AG04450 (cell line): ENCODE data around the gene CHIC2. TPM values are rescaled to one million over a fixed set of nuclear protein-coding genes. Genes with fewer than 3 reads are reported as not detected.

Experiments used
- CTCF ChIA-PET: fragments of 300-600, 350-600 bp; formaldehyde crosslinking; extraction: SDS; loops from one replicate; lab custom pipeline; 2022; ENCODE audit warnings: antibody characterized with exemption, inconsistent platforms; lab: Charles Lee
- POLR2A ChIA-PET: fragments of 350-600 bp; formaldehyde crosslinking; extraction: SDS; loops from one replicate; lab custom pipeline; 2021; ENCODE audit warnings: antibody characterized with exemption, inconsistent platforms; lab: Yijun Ruan, JAX
- DNase-seq: peaks from one replicate; pipeline ENCODE4 v3.0.0-alpha.2; 2011; ENCODE audit warnings: low read depth, low spot score
- H3K27ac ChIP-seq: one replicate; pipeline ENCODE4 v1.5.1; 2012; ENCODE audit warnings: low read depth, low read length, control low read depth
- H3K27me3 ChIP-seq: one replicate; pipeline ENCODE4 v1.6.0; 2012; ENCODE audit warnings: low read length; ENCODE audit not compliant: control insufficient read depth, insufficient read depth
- H3K4me3 ChIP-seq: 2 replicates; pipeline ENCODE4 v1.5.1; 2011; ENCODE audit warnings: mild to moderate bottlenecking, low read depth, low read length, control low read depth
- H3K9me3 ChIP-seq: 2 replicates; pipeline ENCODE4 v1.5.1; 2012; ENCODE audit warnings: low read length; ENCODE audit not compliant: control insufficient read depth, insufficient read depth
- CTCF ChIP-seq: IDR thresholded peaks from 2 replicates; pipeline ENCODE4 v1.5.1; 2011; ENCODE audit warnings: low read depth, low read length, control low read depth, inconsistent platforms
- polyA plus RNA-seq: library from polyadenylated mRNA; depleted of rRNA; stranded (reverse); fragments of >200 nt; gene quantifications from 2 replicates; pipeline ENCODE4 v1.2.3, GENCODE V29; 2011

CHIC2 gene
- polyA plus RNA-seq, 1 experiment: 32.6 TPM

GRCh38 chr4:54041100-54041499 is 23.3 kb downstream of the CHIC2 start:
- DNase-seq: no peak
- H3K9me3 ChIP-seq: no peaks in the 10 kb centered on the region; the same call in 1 of the 2 replicates
- ChIA-PET POLR2A (no interaction called here), CTCF (interaction anchor here (0.6 kb wide), 1 partner anchor 107 kb away, joined by 8 read pairs; no protein-coding TSS in a partner anchor)
- TF ChIP-seq CTCF: no peak
- no peak overlapping the region for H3K27ac ChIP-seq
- no peaks in the 10 kb centered on the region for H3K27me3 ChIP-seq
- no peak overlapping the region for H3K4me3 ChIP-seq

- no peak overlapping the region for H3K27ac ChIP-seq
- TF ChIP-seq CTCF: no peak
- ChIA-PET POLR2A (interaction anchor here (0.6 kb wide), 1 partner anchor 115 kb away, joined by 4 read pairs; no protein-coding TSS in a partner anchor), CTCF (no interaction called here)
- no peak for DNase-seq
- no peaks in the 10 kb centered on the region for H3K27me3 ChIP-seq
- no peaks in the 10 kb centered on the region; the same call in 1 of the 2 replicates for H3K9me3 ChIP-seq
- H3K4me3 ChIP-seq: no peak overlapping the region
These were observed 26.3 kb downstream of the CHIC2 start for GRCh38 chr4:54038056-54038455.

- DNase-seq: no peak
- no peak overlapping the region for H3K4me3 ChIP-seq
- ChIA-PET POLR2A (no interaction called here), CTCF (interaction anchor here (1.1 kb wide), 1 partner anchor 1051 kb away, joined by 3 read pairs; no protein-coding TSS in a partner anchor)
- no peak for TF ChIP-seq CTCF
- no peak overlapping the region for H3K27ac ChIP-seq
- H3K9me3 ChIP-seq: no peaks in the 10 kb centered on the region
- H3K27me3 ChIP-seq: no peaks in the 10 kb centered on the region
These were observed 28.2 kb downstream of the CHIC2 start for GRCh38 chr4:54036184-54036583.

- Histone ChIP-seq H3K9me3 (no peaks in the 10 kb centered on the region), H3K4me3 (no peak overlapping the region), H3K27ac (no peak overlapping the region), H3K27me3 (no peaks in the 10 kb centered on the region)
- CTCF ChIA-PET: no interaction called here
- no peak for TF ChIP-seq CTCF
- POLR2A ChIA-PET: interaction anchor here (0.6 kb wide), 1 partner anchor 188 kb away, joined by 5 read pairs; no protein-coding TSS in a partner anchor
- no peak for DNase-seq
These were observed 31.8 kb downstream of the CHIC2 start for GRCh38 chr4:54032558-54033135.

GRCh38 chr4:54027311-54027710 is 37.1 kb downstream of the CHIC2 start:
- Histone ChIP-seq H3K27me3 (no peaks in the 10 kb centered on the region), H3K9me3 (no peaks in the 10 kb centered on the region), H3K27ac (no peak overlapping the region), H3K4me3 (no peak overlapping the region)
- DNase-seq: no peak
- CTCF ChIA-PET: no interaction called here
- POLR2A ChIA-PET: no interaction called here
- TF ChIP-seq CTCF: no peak
